Epithelial cell of prostate (primary cell): ENCODE results near the gene PMFBP1.
"Not testable (repeated sequence)": the region's sequence is repeated elsewhere in the genome, so short reads cannot be mapped to it uniquely, and the experiment has no call there.

ENCODE experiments used
- DNase-seq: peaks from one replicate; pipeline ENCODE4 v3.0.0-alpha.2; 2011; ENCODE audit warnings: low read depth, low spot score
- H3K27ac ChIP-seq: fragments of 450-650 bp; 2 replicates; pipeline ENCODE4 v1.5.1; 2017; ENCODE audit warnings: mild to moderate bottlenecking

Gene PMFBP1

DNA sequence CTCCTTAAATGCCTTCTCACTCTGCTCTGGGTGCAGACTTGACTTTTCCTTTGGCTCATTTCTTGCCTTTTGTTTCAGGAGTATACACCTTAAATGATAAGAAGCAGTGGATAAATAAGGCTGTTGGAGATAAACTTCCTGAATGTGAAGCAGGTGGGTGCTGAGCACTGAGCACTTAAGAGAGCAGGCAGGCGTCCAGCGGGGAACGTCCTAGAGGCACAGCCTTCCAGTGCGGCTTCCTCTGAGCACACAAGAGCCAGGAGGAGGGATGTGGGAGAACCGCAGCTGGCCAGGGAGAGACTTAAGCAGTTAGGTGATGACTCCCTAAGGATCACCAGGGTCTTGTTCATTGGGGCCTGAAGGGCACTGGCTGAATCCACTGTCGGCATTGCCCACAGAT, 96.9 kb downstream of the PMFBP1 start:
- H3K27ac ChIP-seq, DNase-seq: not testable (repeated sequence)

DNA sequence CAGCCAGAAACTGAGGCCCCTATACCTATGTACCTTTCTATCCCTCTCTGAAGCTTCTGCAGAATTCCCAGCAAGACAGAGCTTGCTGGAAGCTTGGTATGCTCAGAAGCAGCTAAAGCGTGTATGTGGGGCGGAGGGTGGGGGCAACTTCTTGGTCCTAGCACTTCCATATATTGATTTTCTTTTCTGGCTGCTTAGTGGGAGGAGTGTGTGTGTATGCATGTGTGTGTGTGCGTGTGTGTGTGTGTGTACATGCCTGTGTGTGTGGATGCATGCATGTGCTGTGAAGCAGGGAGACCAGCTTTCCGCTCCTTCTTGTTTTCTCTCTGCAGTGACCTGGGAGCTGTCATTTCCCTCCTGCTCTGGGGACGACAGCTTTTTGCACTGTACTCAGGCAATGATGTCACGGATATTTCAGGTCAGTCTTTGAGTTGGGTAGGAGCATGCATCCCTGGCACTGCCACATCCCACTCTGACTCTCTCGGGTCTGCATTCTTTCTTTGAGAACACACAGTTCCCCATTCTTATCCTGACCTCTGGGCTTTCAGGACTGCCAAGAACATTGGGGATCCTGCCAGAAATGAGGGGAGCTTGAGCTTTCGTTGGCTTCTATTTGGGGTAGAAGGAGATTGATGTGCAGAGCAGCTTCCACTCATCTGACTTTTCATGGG, 98.3 kb downstream of the PMFBP1 start:
- DNase-seq: no peak
- no peak overlapping the region for H3K27ac ChIP-seq

DNA sequence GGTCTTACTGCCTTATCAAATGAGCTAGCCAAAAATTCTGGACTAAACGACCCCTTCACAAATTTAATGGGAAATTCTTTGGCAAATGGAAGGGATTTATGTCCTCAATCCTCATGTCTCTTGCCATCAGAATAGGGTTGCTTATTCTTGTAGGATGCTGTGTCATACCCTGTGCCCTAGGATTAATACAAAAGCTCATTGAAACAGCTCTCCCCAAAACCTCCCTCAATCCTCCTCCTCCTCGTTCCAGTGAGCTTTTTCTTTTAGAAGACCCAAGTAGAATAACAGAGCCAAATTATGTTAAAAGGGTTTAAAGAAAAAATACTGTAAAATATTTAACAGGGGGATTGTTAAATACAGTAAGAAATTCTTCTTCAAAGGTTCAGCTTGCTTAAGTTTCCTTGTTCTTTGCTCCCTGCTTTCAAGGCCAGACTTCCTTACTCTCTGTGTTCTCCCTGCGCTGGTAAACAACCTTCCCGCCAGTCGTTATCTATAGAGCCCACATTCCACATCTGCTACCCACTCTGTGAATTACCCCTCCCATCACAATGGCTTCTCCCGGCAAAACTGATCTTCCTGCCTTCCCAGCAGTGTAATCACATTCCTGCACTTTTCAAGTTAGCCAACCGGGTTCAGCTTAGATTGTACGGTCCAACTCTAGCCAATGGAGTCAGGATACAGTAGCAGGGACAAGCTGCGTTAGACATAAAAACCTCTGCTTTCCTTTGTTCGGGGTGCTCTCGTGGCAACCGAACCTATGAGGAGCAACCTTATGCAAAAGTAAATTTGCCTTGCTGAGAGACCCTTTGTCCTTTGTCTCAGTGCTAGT, 99.2 kb downstream of the PMFBP1 start:
- H3K27ac ChIP-seq: no peak overlapping the region
- DNase-seq: no peak
